Loucy (cell line): ENCODE results near the gene CYP19A1.

Experiments
- CTCF ChIP-seq: fragments of 200-600 bp; sonication (generic); conservative IDR thresholded peaks from 2 replicates; pipeline ENCODE4 v1.5.1; 2014; ENCODE audit warnings: mild to moderate bottlenecking, antibody characterized with exemption, low read length
- EZH2phosphoT487 ChIP-seq: fragments of 200-600 bp; IDR thresholded peaks from 2 replicates; pipeline ENCODE4 v1.6.1; 2018; ENCODE audit warnings: antibody characterized with exemption, mild to moderate bottlenecking, moderate library complexity, borderline replicate concordance

DNA sequence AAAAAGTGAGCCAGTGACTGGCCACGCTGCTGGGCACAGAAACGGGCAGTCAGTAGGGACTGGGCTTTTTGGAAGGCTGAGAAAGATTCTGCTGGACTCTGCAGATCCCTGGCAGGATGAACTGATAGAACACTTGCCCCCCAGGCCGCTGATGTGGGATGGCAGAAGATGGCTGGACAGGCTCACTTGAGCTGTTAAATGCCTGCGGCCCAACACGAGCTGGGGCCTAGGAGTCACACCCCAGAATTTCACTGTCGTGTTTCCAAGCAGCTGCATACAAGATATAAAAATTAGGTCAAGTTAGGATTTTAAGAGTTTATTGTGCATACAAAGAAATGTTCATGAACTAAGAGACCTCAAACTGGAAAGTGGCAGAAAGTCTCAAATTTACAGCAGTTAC lies 29.9 kb upstream of the CYP19A1 start:
- TF ChIP-seq CTCF, result no peak
- TF ChIP-seq EZH2phosphoT487, result no peak
